ENCODE results near the gene SLC16A10. TPM values are rescaled to one million over a fixed set of nuclear protein-coding genes. Genes with fewer than 3 reads are reported as not detected.

SLC16A10 gene
- total RNA-seq, 4 donors from 2014 or later: 18.7 to 35.8 (median 22.1) TPM

GRCh38 chr6:111159633-111160032 lies 72.3 kb downstream of the SLC16A10 start:
- Histone ChIP-seq H3K27me3 (no peaks in the 10 kb centered on the region), H3K4me1 (no peaks in the 10 kb centered on the region), H3K4me3 (replicated peaks in 1 of 3) (no peak overlapping the region), H3K9me3 (no peaks in the 10 kb centered on the region), H3K27ac (no peak overlapping the region), H3K36me3 (no peaks in the 10 kb centered on the region)
- intact Hi-C loops (cut with DNase I): no loop called here
- no peak for TF ChIP-seq POLR2A (IDR thresholded peaks at IDR 0.05)
- TF ChIP-seq CTCF (IDR thresholded peaks at IDR 0.05): no peak
- DNase-seq: no peak

GRCh38 chr6:111161650-111162049 lies 74.3 kb downstream of the SLC16A10 start:
- no peaks in the 10 kb centered on the region for H3K9me3 ChIP-seq
- TF ChIP-seq POLR2A (IDR thresholded peaks at IDR 0.05) (no peak), CTCF (IDR thresholded peaks at IDR 0.05) (no peak)
- no peak for DNase-seq
- no peaks in the 10 kb centered on the region for H3K36me3 ChIP-seq
- no peak overlapping the region for H3K27ac ChIP-seq
- no peaks in the 10 kb centered on the region for H3K27me3 ChIP-seq
- H3K4me3 ChIP-seq (replicated peaks in 1 of 3): no peak overlapping the region
- no peaks in the 10 kb centered on the region for H3K4me1 ChIP-seq
- 87 to 98% methylated on average over 2 of the region's 2 CpGs for WGBS, 2 donors
- intact Hi-C loops (cut with DNase I): no loop called here

DNA sequence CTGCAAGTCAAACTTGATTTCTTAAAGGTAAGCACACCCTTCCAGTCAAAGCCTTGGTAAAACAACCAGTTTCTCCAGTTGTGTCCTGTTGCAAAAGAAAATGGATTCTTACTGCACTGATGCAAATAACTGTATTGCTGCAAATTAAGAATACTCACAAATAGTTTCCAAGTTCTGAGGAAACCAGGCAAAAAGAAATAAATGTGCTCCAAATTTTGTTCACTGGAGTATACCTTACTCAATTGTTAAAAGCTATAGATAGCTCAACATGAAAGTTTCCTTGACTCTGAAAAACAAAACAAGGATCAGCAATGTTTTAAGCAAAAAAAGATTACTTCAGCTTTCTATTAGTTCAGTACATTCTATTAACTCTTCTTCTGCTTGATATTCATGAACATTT lies 75.2 kb downstream of the SLC16A10 start:
- H3K27ac ChIP-seq: no peak overlapping the region
- no peak overlapping the region for H3K4me3 ChIP-seq (replicated peaks in 1 of 3)
- DNase-seq: no peak
- H3K27me3 ChIP-seq: no peaks in the 10 kb centered on the region
- intact Hi-C loops (cut with DNase I): no loop called here
- TF ChIP-seq POLR2A (IDR thresholded peaks at IDR 0.05): no peak
- no peak for TF ChIP-seq CTCF (IDR thresholded peaks at IDR 0.05)
- no peaks in the 10 kb centered on the region for H3K4me1 ChIP-seq
- no peaks in the 10 kb centered on the region for H3K36me3 ChIP-seq
- no peaks in the 10 kb centered on the region for H3K9me3 ChIP-seq

DNA sequence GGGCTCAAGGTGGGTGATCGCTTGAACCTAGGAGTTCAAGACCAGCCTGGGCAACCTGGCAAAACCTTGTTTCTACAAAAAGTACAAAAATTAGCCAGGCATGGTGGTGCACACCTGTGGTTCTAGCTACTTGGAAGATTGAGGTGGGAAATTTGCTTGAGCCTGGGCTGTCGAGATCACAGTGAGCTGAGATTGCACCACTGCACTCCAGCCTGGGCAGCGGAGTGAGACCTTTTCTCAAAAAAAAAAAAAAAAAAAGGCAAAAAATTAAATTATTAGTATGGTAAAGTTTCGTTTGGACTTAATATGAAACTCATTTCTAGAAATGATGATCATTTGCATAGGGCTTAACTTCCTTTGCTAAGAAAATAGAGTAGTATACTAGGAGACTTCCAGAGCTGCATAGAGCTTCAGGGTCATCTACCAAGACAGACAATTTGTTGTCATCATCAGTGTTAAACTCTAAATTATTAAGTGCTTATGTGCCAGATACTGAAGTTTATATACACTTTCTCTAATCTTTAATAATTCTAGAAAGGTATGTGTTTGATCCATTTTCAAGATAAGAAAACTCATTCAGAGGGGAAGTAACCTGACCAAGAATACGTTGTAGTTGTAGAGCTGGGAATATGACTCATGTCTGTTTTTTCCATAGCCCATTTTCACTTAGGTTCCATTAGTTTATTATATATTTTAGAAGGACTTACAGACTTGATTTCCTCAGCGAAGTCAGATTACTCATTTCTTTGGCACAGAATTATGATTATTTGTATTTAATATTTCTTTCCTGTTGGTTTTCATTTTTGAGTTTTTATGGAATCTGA lies 84.5 kb downstream of the SLC16A10 start:
- Histone ChIP-seq H3K27ac (no peak overlapping the region), H3K4me3 (replicated peaks in 1 of 3) (no peak overlapping the region)
- TF ChIP-seq CTCF (IDR thresholded peaks at IDR 0.05) (no peak), POLR2A (IDR thresholded peaks at IDR 0.05) (no peak)

DNA sequence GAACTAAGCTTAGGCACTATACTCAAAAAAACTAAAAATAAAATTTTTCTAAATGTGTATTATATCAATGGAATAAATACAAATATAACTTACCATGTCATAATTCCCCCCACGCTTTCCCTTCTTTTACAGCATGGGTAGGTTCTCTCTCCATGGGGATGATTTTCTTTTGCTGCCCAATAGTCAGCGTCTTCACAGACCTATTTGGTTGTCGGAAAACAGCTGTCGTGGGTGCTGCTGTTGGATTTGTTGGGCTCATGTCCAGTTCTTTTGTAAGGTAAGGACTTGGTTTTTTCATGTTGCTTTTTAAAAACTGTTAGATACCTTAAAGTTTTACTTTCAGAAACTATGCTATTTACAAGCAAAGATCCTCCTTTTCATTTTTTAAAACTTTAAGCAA lies 85.3 kb downstream of the SLC16A10 start:
- Histone ChIP-seq H3K36me3 (no peaks in the 10 kb centered on the region), H3K27me3 (no peaks in the 10 kb centered on the region), H3K27ac (no peak overlapping the region), H3K9me3 (no peaks in the 10 kb centered on the region), H3K4me1 (no peaks in the 10 kb centered on the region), H3K4me3 (replicated peaks in 1 of 3) (no peak overlapping the region)
- intact Hi-C loops (cut with DNase I): no loop called here
- no peak for DNase-seq
- no peak for TF ChIP-seq CTCF (IDR thresholded peaks at IDR 0.05)
- no peak for TF ChIP-seq POLR2A (IDR thresholded peaks at IDR 0.05)
- 88 to 93% methylated on average over 4 of the region's 4 CpGs for WGBS, 2 donors

More for the DNA sequence above, 84.5 kb downstream of the SLC16A10 start:
- no peaks in the 10 kb centered on the region for H3K9me3 ChIP-seq
- no peaks in the 10 kb centered on the region for H3K4me1 ChIP-seq
- no peaks in the 10 kb centered on the region for H3K36me3 ChIP-seq
- WGBS, 2 donors: 86 to 90% methylated on average over 6 of the region's 6 CpGs
- H3K27me3 ChIP-seq: no peaks in the 10 kb centered on the region
- DNase-seq: no peak
- intact Hi-C loops (cut with DNase I): no loop called here

Data from thyroid gland (tissue), 4 donors.